Measurements from ENCODE around the gene PLEKHM3.

The PLEKHM3 gene

GRCh38 chr2:207939342-207940108 is 85.8 kb downstream of the PLEKHM3 start:
- no peak for TF ChIP-seq MZF1 (tag by site-specific recombination; IDR thresholded peaks at IDR 0.05; ENCODE audit: borderline replicate concordance)
- no peak for TF ChIP-seq PATZ1 (tag by site-specific recombination; IDR thresholded peaks at IDR 0.05)
- no peak for TF ChIP-seq ZNF626 (tag by site-specific recombination; IDR thresholded peaks at IDR 0.05)
- no peak for TF ChIP-seq ZNF521 (tag by site-specific recombination; IDR thresholded peaks at IDR 0.05)
- TF ChIP-seq GLIS2 (tag by site-specific recombination; IDR thresholded peaks at IDR 0.05) = no peak
- no peak for TF ChIP-seq ZNF133 (tag by site-specific recombination; IDR thresholded peaks at IDR 0.05)
- TF ChIP-seq MEIS1 (CRISPR knock-in tag; IDR thresholded peaks at IDR 0.05; ENCODE audit: borderline replicate concordance) = no peak
- no peak for TF ChIP-seq IKZF3 (tag by site-specific recombination; IDR thresholded peaks at IDR 0.05)
- no peak for TF ChIP-seq ZNF202 (tag by site-specific recombination; IDR thresholded peaks at IDR 0.05; ENCODE audit: borderline replicate concordance)
- no peak for TF ChIP-seq ZNF211 (tag by site-specific recombination; IDR thresholded peaks at IDR 0.05; ENCODE audit: low read depth)
- no peak for TF ChIP-seq SALL2 (tag by site-specific recombination; IDR thresholded peaks at IDR 0.05; ENCODE audit: borderline replicate concordance)
- no peak for TF ChIP-seq AEBP2 (tag by site-specific recombination; IDR thresholded peaks at IDR 0.05; ENCODE audit: borderline replicate concordance)
- no peak for TF ChIP-seq ZNF302 (tag by site-specific recombination; IDR thresholded peaks at IDR 0.05; ENCODE audit: low read depth)
- TF ChIP-seq ZNF169 (tag by site-specific recombination; IDR thresholded peaks at IDR 0.05) = no peak
- no peak for TF ChIP-seq CTCF (tag by site-specific recombination; IDR thresholded peaks at IDR 0.05)
- no peak for TF ChIP-seq ZNF148 (tag by site-specific recombination; IDR thresholded peaks at IDR 0.05; ENCODE audit: borderline replicate concordance)
- H3K9me3 ChIP-seq (ENCODE audit: control insufficient read depth, insufficient read depth, low read depth, low read length) = no peaks in the 10 kb centered on the region
- CTCF ChIA-PET = interaction anchor here (1.9 kb wide), 1 partner anchor 194 kb away, joined by 6 read pairs; no protein-coding TSS in a partner anchor
- no peak overlapping the region for H3K27ac ChIP-seq (ENCODE audit: extremely low read depth, low read depth, low read length)
- POLR2A ChIA-PET = no interaction called here
- peaks cover 4% of the 10 kb centered on the region; the same call in 1 of the 2 replicates for H3K4me1 ChIP-seq (ENCODE audit: control insufficient read depth, insufficient read depth, low read length)
- no peak overlapping the region for H3K4me3 ChIP-seq (ENCODE audit: low read depth, low read length)
- no peaks in the 10 kb centered on the region for H3K36me3 ChIP-seq (ENCODE audit: control insufficient read depth in 2 of 2, insufficient read depth in 1 of 2, low read length in 2 of 2)

GRCh38 chr2:207938886-207939285 is 86.4 kb downstream of the PLEKHM3 start:
- TF ChIP-seq ZNF449 (tag by site-specific recombination; IDR thresholded peaks at IDR 0.05) (no peak), ZBTB10 (tag by site-specific recombination; IDR thresholded peaks at IDR 0.05) (no peak), ZNF169 (tag by site-specific recombination; IDR thresholded peaks at IDR 0.05) (no peak), HOXD13 (CRISPR knock-in tag; IDR thresholded peaks at IDR 0.05; ENCODE audit: borderline replicate concordance) (no peak)
- peaks cover 4% of the 10 kb centered on the region; the same call in 1 of the 2 replicates for H3K4me1 ChIP-seq (ENCODE audit: control insufficient read depth, insufficient read depth, low read length)
- no peaks in the 10 kb centered on the region for H3K9me3 ChIP-seq (ENCODE audit: control insufficient read depth, insufficient read depth, low read depth, low read length)
- CTCF ChIA-PET = interaction anchor here (1.9 kb wide), 1 partner anchor 193 kb away, joined by 6 read pairs; no protein-coding TSS in a partner anchor
- no peak overlapping the region for H3K4me3 ChIP-seq (ENCODE audit: low read depth, low read length)
- no peak overlapping the region for H3K27ac ChIP-seq (ENCODE audit: extremely low read depth, low read depth, low read length)
- POLR2A ChIA-PET = no interaction called here
- H3K36me3 ChIP-seq (ENCODE audit: control insufficient read depth in 2 of 2, insufficient read depth in 1 of 2, low read length in 2 of 2) = no peaks in the 10 kb centered on the region
